SK-N-SH treated with all-trans-retinoic acid at 6 μM for 48 hours (cell line): ENCODE measurements around the gene RAB31.

Experiments
- CSRNP3 ChIP-seq: fragments of 250-450 bp; sonication (Bioruptor Pico); IDR thresholded peaks from 2 replicates; pipeline ENCODE4 v1.5.1; 2021; ENCODE audit warnings: mild to moderate bottlenecking, moderate library complexity
- GLIS3 ChIP-seq: fragments of 250-450 bp; sonication (Bioruptor Pico); IDR thresholded peaks from 2 replicates; pipeline ENCODE4 v1.5.0; 2020; ENCODE audit warnings: mild to moderate bottlenecking, moderate library complexity
- ISL1 ChIP-seq: fragments of 250-450 bp; sonication (Bioruptor Pico); IDR thresholded peaks from 2 replicates; pipeline ENCODE4 v2.1.2; 2022; ENCODE audit warnings: mild to moderate bottlenecking, moderate library complexity
- PPARA ChIP-seq: fragments of 250-450 bp; sonication (Bioruptor Pico); IDR thresholded peaks from 2 replicates; pipeline ENCODE4 v1.5.0; 2020; ENCODE audit warnings: mild to moderate bottlenecking, borderline replicate concordance
- SNAI2 ChIP-seq: fragments of 250-450 bp; sonication (Bioruptor Pico); IDR thresholded peaks from 2 replicates; pipeline ENCODE4 v1.5.0; 2020; ENCODE audit warnings: mild to moderate bottlenecking, moderate library complexity
- TCF4 ChIP-seq: fragments of 250-450 bp; sonication (Bioruptor Pico); IDR thresholded peaks from 2 replicates; pipeline ENCODE4 v1.8.0; 2021; ENCODE audit warnings: mild to moderate bottlenecking, moderate library complexity, borderline replicate concordance
- TSHZ2 ChIP-seq: fragments of 250-450 bp; sonication (Bioruptor Pico); IDR thresholded peaks from 2 replicates; pipeline ENCODE4 v1.5.0; 2020; ENCODE audit warnings: mild to moderate bottlenecking, moderate library complexity
- ZC3H10 ChIP-seq: fragments of 250-450 bp; sonication (Bioruptor Pico); IDR thresholded peaks from 2 replicates; pipeline ENCODE4 v1.5.1; 2021; ENCODE audit warnings: mild to moderate bottlenecking, moderate library complexity
- ZFP3 ChIP-seq: fragments of 250-450 bp; sonication (Bioruptor Pico); IDR thresholded peaks from 2 replicates; pipeline ENCODE4 v1.5.0; 2020; ENCODE audit warnings: mild to moderate bottlenecking, moderate library complexity
- ZFP30 ChIP-seq: fragments of 450-650 bp; formaldehyde crosslinking; IDR thresholded peaks from 2 replicates; pipeline ENCODE4 v1.5.0; 2022; ENCODE audit warnings: mild to moderate bottlenecking, moderate library complexity
- ZNF565 ChIP-seq: fragments of 450-650 bp; formaldehyde crosslinking; conservative IDR thresholded peaks from 2 replicates; pipeline ENCODE4 v1.5.0; 2020; ENCODE audit warnings: low read depth, mild to moderate bottlenecking, moderate library complexity
- ZNF70 ChIP-seq: fragments of 450-650 bp; formaldehyde crosslinking; IDR thresholded peaks from 2 replicates; pipeline ENCODE4 v1.5.0; 2020; ENCODE audit warnings: mild to moderate bottlenecking, moderate library complexity
- TF ChIP-seq, protein P1 (sequence below): fragments of 250-450 bp; sonication (Bioruptor Pico); IDR thresholded peaks from 2 replicates; pipeline ENCODE4 v1.8.0; 2020; ENCODE audit warnings: mild to moderate bottlenecking, moderate library complexity, borderline replicate concordance
- TF ChIP-seq, protein P2 (sequence below): fragments of 250-450 bp; sonication (Bioruptor Pico); IDR thresholded peaks from 2 replicates; pipeline ENCODE4 v1.8.0; 2021; ENCODE audit warnings: low read depth, mild to moderate bottlenecking, moderate library complexity, borderline replicate concordance

- TF ChIP-seq ZNF70 (CRISPR knock-in tag) (no peak), ZC3H10 (CRISPR knock-in tag) (no peak), ZNF565 (CRISPR knock-in tag) (no peak), ZFP3 (CRISPR knock-in tag) (no peak), SNAI2 (CRISPR knock-in tag) (no peak), ZFP30 (CRISPR knock-in tag) (no peak), GLIS3 (CRISPR knock-in tag) (no peak), CSRNP3 (CRISPR knock-in tag) (no peak), ISL1 (CRISPR knock-in tag) (no peak), TCF4 (CRISPR knock-in tag) (no peak), TSHZ2 (CRISPR knock-in tag) (no peak), PPARA (no peak)
- TF ChIP-seq, protein P1, sequence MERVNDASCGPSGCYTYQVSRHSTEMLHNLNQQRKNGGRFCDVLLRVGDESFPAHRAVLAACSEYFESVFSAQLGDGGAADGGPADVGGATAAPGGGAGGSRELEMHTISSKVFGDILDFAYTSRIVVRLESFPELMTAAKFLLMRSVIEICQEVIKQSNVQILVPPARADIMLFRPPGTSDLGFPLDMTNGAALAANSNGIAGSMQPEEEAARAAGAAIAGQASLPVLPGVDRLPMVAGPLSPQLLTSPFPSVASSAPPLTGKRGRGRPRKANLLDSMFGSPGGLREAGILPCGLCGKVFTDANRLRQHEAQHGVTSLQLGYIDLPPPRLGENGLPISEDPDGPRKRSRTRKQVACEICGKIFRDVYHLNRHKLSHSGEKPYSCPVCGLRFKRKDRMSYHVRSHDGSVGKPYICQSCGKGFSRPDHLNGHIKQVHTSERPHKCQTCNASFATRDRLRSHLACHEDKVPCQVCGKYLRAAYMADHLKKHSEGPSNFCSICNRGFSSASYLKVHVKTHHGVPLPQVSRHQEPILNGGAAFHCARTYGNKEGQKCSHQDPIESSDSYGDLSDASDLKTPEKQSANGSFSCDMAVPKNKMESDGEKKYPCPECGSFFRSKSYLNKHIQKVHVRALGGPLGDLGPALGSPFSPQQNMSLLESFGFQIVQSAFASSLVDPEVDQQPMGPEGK (CRISPR knock-in tag): no peak
- TF ChIP-seq, protein P2, sequence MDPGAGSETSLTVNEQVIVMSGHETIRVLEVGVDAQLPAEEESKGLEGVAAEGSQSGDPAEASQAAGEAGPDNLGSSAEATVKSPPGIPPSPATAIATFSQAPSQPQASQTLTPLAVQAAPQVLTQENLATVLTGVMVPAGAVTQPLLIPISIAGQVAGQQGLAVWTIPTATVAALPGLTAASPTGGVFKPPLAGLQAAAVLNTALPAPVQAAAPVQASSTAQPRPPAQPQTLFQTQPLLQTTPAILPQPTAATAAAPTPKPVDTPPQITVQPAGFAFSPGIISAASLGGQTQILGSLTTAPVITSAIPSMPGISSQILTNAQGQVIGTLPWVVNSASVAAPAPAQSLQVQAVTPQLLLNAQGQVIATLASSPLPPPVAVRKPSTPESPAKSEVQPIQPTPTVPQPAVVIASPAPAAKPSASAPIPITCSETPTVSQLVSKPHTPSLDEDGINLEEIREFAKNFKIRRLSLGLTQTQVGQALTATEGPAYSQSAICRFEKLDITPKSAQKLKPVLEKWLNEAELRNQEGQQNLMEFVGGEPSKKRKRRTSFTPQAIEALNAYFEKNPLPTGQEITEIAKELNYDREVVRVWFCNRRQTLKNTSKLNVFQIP (CRISPR knock-in tag): no peak
Observed at GRCh38 chr18:9804517-9805104, 96.5 kb downstream of the RAB31 start.
